NCI-H2196 (cell line): ENCODE results near the gene NRTN.
"Not testable (repeated sequence)": the region's sequence is repeated elsewhere in the genome, so short reads cannot be mapped to it uniquely, and the experiment has no call there.

Experiments
- DNase-seq: peaks from one replicate; lab custom pipeline; 2025; ENCODE audit not compliant: unreplicated experiment; lab: John Stamatoyannopoulos, UW

The NRTN gene

GRCh38 chr19:5864725-5865486 lies 60.0 kb downstream of the NRTN start:
- DNase-seq = no peak

DNA sequence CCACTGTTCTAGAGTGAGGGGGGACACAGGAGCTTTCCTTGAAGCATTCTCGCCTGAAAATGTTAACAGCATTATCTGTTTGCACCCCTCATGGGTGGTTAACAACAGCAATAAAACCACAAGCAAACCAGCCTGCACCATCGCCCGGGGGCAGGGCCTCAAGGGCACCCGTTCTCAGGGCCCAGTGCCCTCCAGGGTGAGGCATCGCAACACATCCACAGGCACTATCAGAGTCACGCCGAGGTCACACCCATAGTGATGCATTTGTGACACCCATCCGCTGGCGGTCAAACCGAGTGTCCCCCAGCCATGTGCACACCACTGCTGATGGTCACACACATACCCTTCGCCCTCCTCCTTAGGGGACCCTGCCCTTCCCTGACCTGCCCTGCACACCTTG lies 60.9 kb downstream of the NRTN start:
- no peak for DNase-seq

- DNase-seq = peak; percentile 25
Observed at GRCh38 chr19:5867201-5868136, 62.6 kb downstream of the NRTN start.

GRCh38 chr19:5870986-5871394 lies 66.1 kb downstream of the NRTN start:
- DNase-seq = no peak

DNA sequence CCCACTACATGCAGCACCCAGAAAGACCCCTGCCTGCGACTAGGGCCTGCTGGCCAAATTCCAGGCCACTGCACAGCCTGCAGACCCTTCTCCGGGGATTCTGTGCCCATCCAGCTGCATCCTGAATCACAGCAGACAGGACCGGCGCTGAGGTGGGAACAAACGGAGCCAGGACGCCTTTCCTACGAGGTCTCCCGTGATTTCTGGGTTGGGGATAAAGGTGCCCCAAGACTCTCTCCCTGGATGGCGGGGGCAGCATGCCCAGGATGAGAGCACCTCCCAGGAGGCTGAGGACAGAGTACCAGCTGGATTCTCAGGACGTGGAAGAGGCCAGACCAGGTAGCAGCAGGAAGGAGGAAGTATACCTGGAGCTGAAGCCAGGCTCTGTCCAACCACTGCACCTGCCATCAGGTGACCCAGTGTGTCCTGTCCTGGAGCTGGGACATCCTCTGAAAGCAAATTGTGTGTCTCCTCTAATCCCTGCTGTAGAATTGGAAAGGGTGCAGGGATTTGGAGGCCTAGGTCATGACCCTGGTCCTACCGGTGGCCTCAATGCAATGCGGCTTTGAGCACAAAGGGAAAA lies 68.8 kb downstream of the NRTN start:
- no peak for DNase-seq

- DNase-seq = not testable (repeated sequence)
Observed at GRCh38 chr19:5874496-5874895, 69.6 kb downstream of the NRTN start.

DNA sequence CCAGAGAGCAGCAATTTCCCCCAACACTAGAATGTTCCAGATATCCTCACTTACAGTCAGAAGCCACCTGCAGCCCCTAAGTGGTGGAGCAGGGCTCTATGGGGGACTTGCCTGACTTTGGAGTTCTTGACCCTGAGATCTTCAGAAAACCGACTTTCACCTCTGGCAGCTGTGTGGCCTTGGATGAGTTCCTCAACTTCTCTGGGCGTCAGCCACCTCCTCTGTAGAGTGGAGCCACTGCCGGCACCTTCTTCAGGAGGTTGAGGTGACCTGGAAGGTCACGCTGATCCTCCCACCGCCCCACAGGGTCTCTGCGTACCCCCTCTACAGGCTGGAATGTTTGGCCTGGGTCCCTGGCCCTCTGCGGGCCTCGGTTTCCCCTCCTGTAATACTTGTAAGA lies 72.6 kb downstream of the NRTN start:
- no peak for DNase-seq

GRCh38 chr19:5877882-5878281 lies 73.0 kb downstream of the NRTN start:
- DNase-seq = no peak
